SK-N-SH treated with all-trans-retinoic acid at 6 μM for 48 hours (cell line): ENCODE data around the gene SSX5.

Experiments used
- CREB5 ChIP-seq: fragments of 250-450 bp; sonication (Bioruptor Pico); IDR thresholded peaks from 2 replicates; pipeline ENCODE4 v1.5.1; 2020; ENCODE audit warnings: low read depth, mild to moderate bottlenecking, moderate library complexity
- ZFP3 ChIP-seq: fragments of 250-450 bp; sonication (Bioruptor Pico); IDR thresholded peaks from 2 replicates; pipeline ENCODE4 v1.5.0; 2020; ENCODE audit warnings: mild to moderate bottlenecking, moderate library complexity
- ZFP30 ChIP-seq: fragments of 450-650 bp; formaldehyde crosslinking; IDR thresholded peaks from 2 replicates; pipeline ENCODE4 v1.5.0; 2022; ENCODE audit warnings: mild to moderate bottlenecking, moderate library complexity
- ZNF8 ChIP-seq: fragments of 450-650 bp; formaldehyde crosslinking; IDR thresholded peaks from 2 replicates; pipeline ENCODE4 v1.5.0; 2020; ENCODE audit warnings: mild to moderate bottlenecking, moderate library complexity
- TF ChIP-seq, protein P1 (sequence below): fragments of 250-450 bp; sonication (Bioruptor Pico); IDR thresholded peaks from 2 replicates; pipeline ENCODE4 v1.8.0; 2020; ENCODE audit warnings: mild to moderate bottlenecking, moderate library complexity, borderline replicate concordance

- no peak for TF ChIP-seq CREB5 (CRISPR knock-in tag)
- no peak for TF ChIP-seq ZFP30 (CRISPR knock-in tag)
- no peak for TF ChIP-seq ZNF8
- TF ChIP-seq ZFP3 (CRISPR knock-in tag), result no peak
- TF ChIP-seq, protein P1, sequence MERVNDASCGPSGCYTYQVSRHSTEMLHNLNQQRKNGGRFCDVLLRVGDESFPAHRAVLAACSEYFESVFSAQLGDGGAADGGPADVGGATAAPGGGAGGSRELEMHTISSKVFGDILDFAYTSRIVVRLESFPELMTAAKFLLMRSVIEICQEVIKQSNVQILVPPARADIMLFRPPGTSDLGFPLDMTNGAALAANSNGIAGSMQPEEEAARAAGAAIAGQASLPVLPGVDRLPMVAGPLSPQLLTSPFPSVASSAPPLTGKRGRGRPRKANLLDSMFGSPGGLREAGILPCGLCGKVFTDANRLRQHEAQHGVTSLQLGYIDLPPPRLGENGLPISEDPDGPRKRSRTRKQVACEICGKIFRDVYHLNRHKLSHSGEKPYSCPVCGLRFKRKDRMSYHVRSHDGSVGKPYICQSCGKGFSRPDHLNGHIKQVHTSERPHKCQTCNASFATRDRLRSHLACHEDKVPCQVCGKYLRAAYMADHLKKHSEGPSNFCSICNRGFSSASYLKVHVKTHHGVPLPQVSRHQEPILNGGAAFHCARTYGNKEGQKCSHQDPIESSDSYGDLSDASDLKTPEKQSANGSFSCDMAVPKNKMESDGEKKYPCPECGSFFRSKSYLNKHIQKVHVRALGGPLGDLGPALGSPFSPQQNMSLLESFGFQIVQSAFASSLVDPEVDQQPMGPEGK (CRISPR knock-in tag), result no peak
Measured at GRCh38 chrX:48180811-48181210, 15.8 kb downstream of the SSX5 start.
